Measurements from ENCODE around the gene TRPM3.

DNA sequence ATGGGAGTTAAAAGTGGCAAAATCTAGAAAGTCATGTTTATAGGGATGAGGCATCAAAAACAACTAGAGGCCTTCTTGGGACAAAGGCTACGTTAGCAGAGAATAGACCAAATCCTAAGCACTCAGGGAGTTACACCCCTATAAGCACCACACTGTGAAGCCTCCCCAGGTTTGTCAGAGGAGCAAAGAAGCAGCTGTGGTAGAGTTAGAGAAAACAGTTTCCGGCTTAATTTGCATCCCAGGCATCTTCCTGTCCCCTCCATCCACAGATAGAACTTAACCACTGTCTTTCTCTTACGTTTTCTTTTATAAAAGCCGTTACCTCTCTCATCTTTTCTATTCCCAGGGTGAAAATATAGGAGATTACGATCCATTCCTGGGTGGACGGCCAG is 518.4 kb downstream of the TRPM3 start:
- TF ChIP-seq, protein P1, sequence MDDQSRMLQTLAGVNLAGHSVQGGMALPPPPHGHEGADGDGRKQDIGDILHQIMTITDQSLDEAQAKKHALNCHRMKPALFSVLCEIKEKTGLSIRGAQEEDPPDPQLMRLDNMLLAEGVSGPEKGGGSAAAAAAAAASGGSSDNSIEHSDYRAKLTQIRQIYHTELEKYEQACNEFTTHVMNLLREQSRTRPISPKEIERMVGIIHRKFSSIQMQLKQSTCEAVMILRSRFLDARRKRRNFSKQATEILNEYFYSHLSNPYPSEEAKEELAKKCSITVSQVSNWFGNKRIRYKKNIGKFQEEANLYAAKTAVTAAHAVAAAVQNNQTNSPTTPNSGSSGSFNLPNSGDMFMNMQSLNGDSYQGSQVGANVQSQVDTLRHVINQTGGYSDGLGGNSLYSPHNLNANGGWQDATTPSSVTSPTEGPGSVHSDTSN (CRISPR knock-in tag; IDR thresholded peaks at IDR 0.05) = no peak
- TF ChIP-seq, protein P2, sequence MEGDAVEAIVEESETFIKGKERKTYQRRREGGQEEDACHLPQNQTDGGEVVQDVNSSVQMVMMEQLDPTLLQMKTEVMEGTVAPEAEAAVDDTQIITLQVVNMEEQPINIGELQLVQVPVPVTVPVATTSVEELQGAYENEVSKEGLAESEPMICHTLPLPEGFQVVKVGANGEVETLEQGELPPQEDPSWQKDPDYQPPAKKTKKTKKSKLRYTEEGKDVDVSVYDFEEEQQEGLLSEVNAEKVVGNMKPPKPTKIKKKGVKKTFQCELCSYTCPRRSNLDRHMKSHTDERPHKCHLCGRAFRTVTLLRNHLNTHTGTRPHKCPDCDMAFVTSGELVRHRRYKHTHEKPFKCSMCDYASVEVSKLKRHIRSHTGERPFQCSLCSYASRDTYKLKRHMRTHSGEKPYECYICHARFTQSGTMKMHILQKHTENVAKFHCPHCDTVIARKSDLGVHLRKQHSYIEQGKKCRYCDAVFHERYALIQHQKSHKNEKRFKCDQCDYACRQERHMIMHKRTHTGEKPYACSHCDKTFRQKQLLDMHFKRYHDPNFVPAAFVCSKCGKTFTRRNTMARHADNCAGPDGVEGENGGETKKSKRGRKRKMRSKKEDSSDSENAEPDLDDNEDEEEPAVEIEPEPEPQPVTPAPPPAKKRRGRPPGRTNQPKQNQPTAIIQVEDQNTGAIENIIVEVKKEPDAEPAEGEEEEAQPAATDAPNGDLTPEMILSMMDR (tag by site-specific recombination; IDR thresholded peaks at IDR 0.05) = no peak
